Activated T-cell treated with anti-CD3 and anti-CD28 coated beads, Interleukin-2, amount 50 U/mL, for 48 hours (primary cell): Measurements from ENCODE around the gene FOXD4L5.
"Not testable (repeated sequence)": the region's sequence is repeated elsewhere in the genome, so short reads cannot be mapped to it uniquely, and the experiment has no call there.

Experiments
- DNase-seq, 2 experiments: peaks; one replicate each; pipeline ENCODE4 v3.0.0-alpha.2; 2020

FOXD4L5 gene

DNA sequence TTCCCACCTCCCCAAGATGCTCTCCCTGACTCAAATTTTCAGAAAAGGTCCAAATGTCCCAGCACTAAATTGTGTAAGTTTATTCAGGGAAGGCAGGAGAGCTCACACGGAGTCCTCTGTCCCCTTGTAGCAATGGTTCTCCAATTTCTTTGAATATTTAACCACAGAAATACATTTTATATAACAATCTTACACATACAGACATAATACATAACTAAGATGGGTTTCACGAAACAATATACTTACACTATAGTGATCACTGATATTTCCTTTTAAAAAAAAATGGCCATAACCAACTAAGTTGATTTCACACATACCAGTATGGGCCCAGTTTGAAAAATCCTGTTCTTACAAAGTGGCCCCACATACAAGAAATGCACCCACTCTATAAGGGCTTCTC lies at the start of gene FOXD4L5:
FOXD4L5 (minus strand) TSS at position 101 of the 400 bp plus-strand sequence. CDS start 832 bp downstream, outside the sequence.
- DNase-seq, result not testable (repeated sequence)

DNA sequence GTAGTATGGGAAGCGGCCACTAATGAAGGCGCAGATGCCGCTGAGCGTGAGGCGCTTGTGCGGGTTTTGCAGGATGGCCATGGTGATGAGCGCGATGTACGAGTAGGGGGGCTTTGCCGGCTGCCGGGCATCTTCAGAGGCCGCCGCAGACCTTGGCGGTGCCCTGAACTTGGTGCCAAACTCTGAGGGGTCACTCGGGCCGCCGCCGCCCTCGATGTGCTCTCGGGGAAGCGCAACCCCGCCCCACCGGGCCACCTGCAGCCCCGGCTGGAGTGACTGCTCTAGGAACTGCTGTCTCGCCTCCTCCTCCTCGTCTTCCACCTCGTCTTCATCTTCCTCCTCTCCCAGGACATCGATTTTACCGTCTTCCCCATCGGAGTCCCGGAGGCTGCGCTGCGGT lies 1.1 kb downstream of the FOXD4L5 start:
- DNase-seq, result not testable (repeated sequence)

DNA sequence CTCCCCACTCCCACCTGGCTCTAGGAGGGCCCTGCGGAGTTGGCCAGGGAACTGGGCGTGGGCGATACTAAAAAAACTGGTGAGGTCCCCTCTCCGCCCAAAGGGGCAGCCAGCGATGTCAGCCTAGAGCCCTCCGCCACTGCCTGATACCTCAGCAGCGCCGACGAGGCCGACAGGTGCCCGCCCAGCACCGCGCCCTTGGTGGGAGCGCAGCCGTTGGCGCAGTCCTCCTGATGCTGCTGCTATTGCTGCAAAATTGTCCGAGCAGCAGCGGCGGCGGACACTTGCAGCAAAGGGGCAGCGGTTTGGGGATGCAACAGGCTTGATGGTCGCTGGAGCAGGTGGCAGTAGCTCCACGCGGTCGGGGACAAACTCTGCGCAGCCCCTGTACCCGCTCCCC lies 2.0 kb downstream of the FOXD4L5 start:
- not testable (repeated sequence) for DNase-seq
